ENCODE data around the gene LIPC.

LIPC gene

DNA sequence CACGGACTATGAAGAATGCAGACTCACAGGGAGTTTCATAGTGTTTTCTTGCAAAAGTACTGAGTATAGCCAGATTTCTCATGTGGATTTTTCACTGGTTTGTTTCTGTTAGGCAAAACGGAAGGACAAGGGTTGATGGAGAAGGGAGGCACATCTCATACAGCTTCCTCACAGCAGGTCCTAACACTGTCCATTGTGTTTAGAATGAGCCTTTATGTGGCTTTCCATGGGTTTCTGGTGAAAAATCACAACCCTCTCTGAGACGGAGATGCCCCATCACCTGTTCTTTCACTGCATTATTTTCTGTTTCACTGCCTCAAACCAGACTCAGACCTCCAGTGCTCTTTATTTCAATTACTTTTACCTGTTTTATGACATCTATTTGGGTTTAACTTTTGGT is 25.0 kb upstream of the LIPC start:
- no peak for DNase-seq (ENCODE audit: low read depth in 2 of 2)

DNA sequence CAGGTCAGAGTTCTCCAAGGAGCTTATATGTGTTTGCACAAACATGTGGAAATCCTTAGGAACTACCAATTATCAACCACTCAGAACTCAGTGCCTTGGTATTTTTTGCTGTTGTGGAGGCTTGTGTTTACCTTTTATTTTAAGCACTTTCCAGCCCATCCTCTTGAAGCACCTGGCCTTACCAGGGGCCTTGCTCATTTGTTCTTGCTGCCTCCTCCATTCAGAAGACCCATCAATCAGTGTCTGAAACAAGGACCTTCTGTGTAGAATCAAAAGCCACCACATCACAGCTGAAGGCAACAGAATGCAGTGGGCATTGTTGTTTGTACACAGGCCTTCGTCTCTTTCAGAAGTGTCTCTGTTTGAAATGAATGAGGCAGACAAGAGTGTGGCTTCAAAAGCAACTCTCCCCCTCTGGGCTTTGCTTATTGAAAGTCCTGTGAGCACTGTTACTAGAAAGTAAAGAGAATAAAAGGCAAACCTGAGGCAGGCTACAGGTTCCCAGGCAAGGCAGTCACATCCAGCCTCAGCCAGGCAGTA is 24.5 kb upstream of the LIPC start:
- no peak for DNase-seq (ENCODE audit: low read depth in 2 of 2)

DNA sequence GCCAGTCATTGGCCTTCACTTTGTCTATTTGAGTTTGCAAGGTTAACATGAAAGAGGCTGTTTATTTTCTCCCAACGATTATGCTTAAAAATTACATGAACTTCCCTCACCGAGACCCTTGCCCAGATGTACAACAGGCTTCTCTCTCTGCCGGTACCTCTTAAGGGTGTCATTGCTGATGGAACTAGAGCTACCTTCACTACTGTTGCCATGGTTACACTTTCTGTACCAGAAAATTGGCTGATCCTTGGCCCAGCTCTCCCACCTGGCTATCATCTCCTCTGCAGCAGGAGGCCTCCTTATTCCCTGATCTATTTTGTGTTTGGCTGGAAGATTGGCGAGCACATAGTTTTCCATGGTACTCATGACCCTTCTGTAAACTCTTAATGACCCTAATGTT is 24.0 kb upstream of the LIPC start:
- no peak for DNase-seq (ENCODE audit: low read depth in 2 of 2)

DNA sequence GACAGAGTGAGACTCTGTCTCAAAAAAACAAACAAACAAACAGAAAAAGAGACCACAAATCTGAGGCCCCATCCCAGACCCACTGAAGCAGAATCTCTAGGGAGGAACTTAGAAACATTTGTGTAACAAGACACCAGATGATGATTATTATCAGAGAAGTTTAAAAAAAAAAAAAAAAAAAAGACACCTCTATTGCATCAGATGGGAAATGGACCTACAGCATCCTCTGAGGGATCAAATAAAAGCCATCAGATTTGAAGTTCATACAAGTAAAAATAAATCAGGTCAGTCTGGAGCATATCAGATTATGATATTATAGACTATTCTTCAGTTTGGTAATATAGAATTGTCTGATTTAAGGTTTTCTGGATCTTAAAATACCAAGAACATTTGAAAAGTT is 21.9 kb upstream of the LIPC start:
- no peak for DNase-seq (ENCODE audit: low read depth in 2 of 2)

DNA sequence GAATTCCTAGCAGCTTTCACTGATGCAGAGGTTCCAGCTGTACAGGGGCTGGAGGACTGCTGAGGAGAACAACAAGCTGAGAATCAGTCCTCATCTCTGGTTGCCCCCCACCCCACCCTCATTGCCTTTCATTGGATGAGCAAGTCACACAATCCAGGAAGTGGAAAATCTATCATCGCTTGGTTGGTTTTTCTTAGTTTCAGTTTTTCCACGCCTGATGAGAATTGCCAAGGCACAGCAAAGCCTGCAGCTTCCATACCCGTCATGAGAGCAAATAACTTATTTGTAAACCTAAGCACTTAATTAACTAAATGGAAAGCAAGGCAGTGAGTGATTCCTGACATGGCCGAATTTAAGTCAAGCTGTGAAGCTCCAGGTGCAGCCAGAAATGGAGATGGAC is 21.4 kb upstream of the LIPC start:
- peak in 1 of 2 experiments; percentile 26 for DNase-seq (ENCODE audit: low read depth in 2 of 2)

DNA sequence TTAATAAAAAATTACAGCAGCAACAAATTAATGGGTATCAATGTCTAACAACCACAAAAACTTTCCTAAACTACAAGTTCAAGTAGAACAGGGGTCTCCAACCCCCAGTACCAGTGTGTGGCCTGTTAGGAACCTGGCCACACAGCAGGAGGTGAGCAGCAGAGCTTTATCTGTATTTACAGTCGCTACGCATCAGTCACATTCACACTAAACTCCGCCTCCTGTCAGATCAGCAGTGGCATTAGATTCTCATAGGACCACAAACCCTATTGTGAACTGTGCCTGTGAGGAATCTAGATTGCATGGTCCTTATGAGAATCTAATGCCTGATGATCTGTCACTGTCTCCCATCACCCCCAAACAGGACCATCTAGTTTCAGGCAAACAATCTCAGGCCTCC is 18.5 kb upstream of the LIPC start:
- no peak for DNase-seq (ENCODE audit: low read depth in 2 of 2)

DNA sequence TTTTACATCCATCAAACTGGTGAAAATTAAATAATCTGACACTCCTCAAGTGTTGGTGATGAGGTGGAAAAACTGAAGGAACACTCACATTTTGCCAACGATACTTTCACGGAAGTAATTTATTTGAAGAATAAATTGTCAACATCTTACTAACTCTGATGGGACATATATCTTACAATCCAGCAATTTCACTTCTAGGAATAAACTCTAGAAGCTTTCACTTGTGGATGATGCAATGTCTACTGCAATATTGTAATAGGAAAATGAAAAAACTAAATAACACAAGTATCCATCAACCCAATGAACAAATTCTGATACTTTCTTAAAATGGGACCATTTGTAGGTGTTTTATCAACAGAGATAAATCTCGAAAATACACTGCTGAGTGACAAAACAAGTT is 16.2 kb upstream of the LIPC start:
- no peak for DNase-seq (ENCODE audit: low read depth in 2 of 2)

DNA sequence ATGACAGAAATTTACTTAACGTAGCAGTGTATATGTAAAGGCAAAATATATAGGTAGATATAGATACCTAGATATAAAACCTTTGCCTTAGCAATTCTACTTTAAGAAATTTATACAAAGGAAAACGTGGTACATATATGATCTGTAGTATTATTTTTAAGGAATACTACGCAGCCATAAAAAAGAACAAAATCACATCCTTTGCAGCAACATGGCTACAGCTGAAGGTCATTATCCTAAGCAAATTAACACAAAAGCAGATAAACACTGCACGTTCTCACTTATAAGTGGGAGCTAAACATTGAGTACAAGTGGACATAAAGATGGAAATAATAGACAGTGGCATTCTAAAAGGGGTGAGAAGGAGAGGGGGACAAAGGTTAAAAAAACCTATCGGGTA is 14.8 kb upstream of the LIPC start:
- no peak for DNase-seq (ENCODE audit: low read depth in 2 of 2)

DNA sequence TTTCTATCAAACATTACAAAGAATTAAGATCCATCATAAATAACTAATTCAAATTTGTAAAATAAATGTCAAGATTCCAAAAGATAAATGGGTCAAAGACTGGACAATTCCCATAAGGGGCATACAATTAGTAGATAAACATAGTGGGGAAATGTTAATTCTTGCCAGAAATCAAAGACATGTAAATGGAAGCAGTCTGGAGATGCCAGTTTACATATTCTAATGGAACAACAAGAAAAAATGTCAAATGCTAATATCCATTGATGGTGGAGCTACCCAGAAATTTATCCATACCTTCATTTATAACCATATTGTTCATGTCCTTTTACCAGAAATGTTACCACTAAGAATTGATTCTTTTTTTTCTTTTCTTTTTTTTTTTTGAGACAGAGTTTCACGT is 13.7 kb upstream of the LIPC start:
- no peak for DNase-seq (ENCODE audit: low read depth in 2 of 2)

DNA sequence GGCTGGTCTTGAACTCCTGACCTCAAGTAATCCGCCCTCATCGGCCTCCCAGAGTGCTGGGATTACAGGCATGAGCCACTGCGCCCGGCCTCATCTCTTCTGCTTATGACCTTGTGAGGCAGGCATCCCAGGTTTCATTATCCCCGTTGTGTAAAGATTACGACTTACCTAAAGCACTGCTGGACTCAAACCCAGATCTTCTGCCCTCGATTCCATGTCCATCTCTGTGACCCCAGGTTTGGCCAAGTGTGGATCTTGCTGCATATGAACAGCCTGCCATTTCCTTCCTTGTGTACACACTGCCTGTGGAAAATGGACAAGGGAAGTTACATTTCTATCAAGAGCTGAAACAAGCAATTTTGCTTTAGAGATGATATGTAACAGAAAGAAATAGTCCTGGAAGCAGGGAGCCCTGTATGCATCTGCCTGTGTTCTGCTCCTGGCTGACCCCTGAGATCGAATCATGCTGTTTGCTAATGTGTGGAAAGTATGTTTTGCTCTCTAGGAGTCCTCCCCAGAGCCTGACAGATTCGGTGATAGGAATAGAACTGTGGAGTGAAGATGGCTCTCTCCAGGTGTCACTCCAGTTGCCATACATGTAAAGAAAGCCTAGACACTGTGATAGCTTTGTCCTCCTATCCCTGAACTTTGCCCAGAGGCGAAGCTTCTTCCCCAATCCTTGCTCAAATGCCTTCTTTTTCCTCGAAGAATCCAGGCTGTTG is 11.8 kb upstream of the LIPC start:
- DNase-seq (ENCODE audit: low read depth in 2 of 2) = no peak

DNA sequence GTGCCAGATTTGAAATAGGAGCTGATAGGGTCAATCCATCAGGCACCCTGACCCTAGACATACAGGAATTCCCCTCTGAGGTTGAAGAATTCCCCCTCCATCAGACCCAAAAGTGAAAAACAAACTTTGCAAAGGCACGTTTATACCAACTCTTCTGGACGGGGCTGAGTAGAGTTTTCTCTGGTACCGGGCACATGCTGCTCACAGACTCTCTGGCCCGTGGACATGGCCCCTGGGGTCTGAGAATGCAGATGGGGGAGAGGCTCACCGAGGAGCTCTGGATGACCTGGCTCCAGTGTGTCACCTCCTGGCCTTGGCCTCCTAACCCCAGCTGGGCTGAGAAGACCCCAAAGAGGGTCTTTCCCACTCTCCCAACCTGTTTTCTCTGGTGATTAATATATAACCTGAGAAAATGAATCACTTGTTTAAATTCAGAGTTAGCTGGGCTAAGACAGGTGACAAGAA is 11.2 kb upstream of the LIPC start:
- no peak for DNase-seq (ENCODE audit: low read depth in 2 of 2)

DNA sequence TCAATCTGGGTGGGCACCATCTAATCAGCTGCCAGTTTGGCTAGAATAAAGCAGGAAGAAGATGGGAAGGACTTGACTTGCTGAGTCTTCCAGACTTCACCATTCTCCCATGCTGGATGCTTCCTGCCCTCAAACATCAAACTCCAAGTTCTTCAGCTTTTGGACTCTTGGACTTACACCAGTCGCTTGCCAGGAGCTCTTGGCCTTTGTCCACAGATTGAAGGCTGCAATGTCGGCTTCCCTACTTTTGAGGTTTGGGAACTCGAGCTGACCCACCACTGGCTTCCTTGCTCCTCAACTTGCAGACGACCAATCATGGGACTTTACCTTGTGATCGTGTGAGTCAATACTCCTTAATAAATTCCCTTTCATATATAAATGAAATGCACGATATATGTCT is 8.6 kb upstream of the LIPC start:
- no peak for DNase-seq (ENCODE audit: low read depth in 2 of 2)

DNA sequence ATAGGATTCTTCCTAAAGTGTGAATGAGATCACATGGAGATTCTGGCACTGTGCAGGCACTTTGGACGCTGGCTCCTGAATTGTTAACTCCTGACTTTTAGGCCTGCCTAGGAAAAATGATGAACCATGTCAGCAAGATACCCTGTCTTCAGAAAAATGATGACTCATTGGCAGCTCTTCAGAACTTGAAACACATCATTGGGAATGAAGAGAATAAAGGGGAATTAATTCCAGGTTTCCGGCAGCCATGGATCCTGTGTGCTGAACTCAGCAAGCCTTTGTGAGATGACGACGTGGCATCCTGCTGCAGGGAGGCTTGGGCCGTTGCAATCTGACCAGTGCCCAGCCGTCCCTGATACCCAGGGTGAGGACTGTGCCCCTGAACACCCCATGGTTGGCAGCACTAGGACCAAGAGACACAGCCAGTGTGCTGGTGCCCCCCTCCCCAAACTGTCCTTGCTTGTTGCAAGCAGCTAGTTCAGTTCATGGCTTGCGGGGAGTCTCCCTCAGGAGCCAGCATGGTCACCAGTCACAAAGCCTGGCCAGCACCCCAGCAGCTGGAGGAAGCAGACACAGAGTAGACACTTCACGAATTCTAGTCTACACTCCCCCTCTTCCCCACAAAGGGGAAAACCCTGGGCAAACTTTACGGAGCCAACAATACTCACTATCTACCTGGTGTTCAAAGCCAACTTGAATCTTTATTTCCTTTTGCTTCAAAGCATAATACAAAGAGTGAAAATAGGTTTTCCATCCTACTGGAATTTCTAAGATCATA is 7.8 kb upstream of the LIPC start:
- peak; percentile 86 to 91 for DNase-seq (ENCODE audit: low read depth in 2 of 2)

DNA sequence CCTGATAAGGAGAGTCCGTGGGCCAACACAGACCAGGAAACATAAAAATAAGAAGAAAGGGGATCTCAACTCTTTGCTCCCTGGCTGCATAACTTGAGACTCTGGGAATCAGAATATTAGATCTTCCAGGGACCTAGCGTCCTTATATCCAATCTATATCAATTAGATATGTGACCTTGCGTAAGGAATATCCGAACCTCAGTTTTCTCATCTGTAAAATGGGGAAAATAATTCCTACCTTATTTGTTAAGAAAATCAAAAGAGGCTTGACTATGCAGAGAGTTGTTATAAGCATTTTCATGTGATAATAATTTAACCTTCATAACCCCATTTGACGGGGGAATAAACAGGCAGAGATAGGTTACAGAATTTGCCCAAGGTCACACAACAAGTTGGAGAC is 7.1 kb upstream of the LIPC start:
- no peak for DNase-seq (ENCODE audit: low read depth in 2 of 2)

DNA sequence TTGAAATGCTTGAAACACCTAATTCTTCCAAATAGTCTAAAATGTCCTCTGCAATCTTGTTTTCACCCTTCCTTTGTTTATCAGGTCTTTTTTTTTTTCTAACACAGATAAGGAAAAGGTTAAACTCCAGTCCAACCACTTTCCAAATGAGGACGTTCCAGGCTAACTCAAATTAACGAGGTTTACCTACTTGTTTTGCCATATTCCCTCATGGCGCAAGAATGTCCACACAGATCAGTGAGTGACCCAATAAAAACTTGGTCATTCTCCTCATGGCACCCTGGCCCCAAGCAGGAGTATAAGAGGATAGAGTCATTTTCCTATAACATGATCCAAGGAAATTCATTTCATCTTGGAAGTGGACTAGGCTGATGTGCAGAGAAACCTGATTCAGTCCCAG is 6.6 kb upstream of the LIPC start:
- no peak for DNase-seq (ENCODE audit: low read depth in 2 of 2)

DNA sequence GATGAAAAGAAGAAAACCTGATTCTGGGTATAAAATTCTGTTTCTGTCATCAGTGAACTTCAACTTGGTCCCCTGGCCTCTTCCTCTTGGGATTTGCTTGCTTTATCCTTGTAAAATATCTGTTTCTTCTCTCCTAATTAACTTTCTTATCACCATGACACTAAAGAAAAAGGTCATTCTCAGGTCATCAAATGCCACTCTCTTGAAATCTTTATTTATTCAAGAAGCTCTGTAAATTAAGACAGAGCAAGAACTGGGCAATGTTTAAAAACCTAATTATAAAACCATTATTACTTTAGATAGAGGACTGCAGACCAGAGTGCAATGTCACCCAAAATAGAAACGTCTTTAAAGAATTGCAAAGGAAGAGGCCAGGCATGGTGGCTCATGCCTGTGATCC is 6.0 kb upstream of the LIPC start:
- DNase-seq (ENCODE audit: low read depth in 2 of 2) = no peak

DNA sequence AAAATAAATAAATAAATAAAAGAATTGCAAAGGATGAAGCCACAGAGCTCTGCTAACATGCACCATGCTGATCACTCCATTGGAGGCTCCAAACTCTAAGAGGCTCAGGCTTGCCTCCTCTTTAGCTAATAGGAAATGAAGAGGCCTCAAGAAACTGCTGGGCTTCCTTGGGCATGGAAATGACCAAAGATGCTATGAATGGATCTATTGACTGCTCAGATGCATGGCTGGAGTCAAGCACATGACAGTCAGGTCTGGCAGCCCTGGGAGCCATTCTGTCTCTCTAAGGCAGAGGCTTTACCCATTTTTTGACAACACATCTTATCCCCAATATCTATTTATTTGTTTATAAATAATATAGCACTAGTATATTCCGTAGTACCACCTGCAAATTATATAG is 5.3 kb upstream of the LIPC start:
- DNase-seq (ENCODE audit: low read depth in 2 of 2) = no peak

DNA sequence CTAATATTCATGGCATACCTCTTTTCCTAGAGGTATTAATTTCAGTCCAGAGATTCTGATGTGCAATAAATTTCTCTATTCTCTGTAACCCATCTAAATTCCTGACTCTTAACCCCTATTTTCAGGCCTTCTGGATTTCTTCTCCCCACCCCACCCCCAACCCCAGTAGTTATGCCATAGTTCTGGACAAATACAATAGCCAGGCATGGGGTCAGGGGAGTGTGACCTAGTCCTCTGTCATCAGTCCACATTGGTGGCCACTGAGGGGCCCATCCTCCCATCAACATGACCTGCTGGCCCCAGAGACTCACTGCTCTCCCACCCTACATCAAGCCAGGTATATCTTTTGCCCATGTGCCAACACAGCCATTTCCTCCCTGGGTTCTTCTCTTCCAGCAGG is 3.8 kb upstream of the LIPC start:
- DNase-seq (ENCODE audit: low read depth in 2 of 2) = no peak

DNA sequence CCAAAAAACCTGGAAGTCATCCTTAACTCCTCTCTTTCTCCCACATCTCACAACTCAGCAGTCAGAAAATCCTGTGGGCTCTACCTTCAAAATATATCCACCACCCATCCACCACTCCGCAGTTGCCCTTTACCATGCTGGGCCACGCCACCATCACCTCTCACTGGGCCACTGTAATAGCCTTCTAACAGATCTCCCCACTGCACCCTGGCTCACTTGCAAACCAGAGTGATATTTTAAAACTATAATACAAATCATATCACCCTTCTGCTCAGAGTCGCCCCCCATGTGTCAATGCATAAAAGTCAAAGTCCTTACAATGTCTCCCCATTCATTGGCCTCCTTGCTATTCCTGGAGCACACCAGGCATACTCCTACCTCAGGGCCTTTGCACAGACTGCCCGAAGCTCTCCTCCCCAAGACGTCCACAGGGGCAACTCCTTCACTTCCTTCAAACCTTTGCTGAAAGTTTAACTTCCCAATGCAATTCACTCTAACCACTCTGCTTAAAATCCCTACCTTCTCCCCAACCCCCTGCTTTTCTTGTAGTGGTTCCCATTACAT is 1.5 kb upstream of the LIPC start:
- DNase-seq (ENCODE audit: low read depth in 2 of 2) = no peak

DNA sequence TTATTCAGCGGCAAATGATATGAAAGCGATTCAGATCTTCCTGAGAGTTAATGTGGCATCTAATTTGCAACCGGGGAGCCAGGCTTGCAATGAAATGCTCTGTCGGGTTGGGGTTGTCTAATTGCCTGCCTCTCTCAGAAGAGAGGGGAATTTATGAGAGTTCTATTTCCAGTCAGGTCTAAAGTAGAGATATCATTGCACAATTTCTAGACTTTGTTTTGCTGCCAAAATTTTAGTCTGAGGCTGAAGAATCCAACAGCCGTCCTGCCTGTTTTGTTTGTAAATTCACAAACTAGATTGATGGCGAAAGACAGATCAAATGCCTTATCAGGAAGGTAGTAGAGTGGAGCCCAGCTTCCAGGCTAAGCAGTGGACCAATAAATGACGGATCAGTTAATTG is 610 bp downstream of the LIPC start:
- no peak for DNase-seq (ENCODE audit: low read depth in 2 of 2)

DNA sequence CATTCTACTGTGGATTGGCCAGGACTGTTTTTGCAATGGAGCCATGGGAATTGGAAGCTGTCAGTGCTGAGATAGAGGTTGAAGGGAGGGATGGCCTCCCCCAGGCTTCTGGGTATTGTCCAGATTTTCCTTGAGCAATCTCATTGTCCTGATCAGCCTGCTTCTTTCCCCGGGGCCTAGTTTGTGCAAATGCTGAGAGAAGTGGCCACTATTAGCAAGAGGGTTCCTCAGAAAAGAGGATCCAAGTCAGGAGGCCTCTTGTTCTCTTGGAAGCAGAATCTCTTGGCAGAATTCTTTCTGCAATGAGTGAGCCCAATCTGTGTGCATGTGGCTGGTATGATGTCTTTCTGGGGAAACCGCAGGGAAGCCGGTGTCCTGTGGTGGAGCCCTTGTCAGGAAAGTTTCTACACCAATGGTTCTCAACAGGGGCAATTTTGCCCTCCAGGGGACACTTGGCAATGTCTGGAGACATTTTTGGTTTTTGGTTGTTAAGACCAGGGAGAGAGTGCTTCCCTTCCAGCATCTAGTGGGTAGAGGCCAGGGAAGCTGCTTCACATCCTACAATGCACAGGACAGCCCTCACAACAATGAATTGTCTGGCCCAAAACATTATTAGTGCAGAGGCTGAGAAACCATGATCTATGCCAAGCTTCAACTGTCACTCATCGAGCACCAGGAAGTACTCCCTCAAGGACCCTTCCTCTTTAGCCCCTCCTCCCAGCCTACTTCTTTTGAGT is 2.0 kb downstream of the LIPC start:
- no peak for DNase-seq (ENCODE audit: low read depth in 2 of 2)

DNA sequence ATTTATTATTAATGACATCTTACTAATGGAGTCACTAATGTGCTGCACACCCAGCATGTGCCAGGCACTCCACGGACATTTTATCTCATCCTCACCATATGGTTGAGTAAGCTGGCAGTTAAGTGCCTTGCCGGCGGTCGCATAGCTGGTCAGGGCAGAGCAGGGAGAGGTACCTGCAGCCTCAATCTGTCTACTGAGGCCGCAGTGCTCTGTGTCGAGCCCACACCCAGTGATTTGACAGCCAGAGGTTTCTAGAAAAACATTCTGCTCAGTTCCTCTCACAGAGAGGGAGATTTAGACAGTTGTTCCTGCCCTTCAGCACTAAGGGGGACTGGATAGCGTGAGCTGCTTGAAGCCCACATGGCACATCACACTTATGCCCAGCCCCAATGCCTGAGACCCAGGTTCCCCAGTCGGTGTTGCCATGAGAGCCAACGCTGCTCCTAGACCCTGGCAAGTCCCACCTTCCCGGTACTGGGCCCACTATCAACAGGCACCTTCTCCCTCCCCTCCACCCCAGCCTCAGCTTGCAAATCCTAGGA is 2.6 kb downstream of the LIPC start:
- DNase-seq (ENCODE audit: low read depth in 2 of 2) = no peak

Data from fibroblast of skin of left biceps (primary cell).